GM19452 (cell line): ENCODE data around the gene CCNT2.
"Not testable (repeated sequence)": the region's sequence is repeated elsewhere in the genome, so short reads cannot be mapped to it uniquely, and the experiment has no call there.

Experiments
- ATAC-seq: cut with Tn5 transposase; IDR thresholded peaks from one replicate; pipeline ENCODE4 v1.9.1; 2021; ENCODE audit not compliant: unreplicated experiment

Gene CCNT2

GRCh38 chr2:134918526-134919340 lies at the start of gene CCNT2:
CCNT2 (plus strand) TSS chr2:134918822; CDS start chr2:134918855, 33 bp downstream.
- ATAC-seq: peak; percentile 75

GRCh38 chr2:134869946-134870736 lies 48.5 kb upstream of the CCNT2 start:
- no peak for ATAC-seq

GRCh38 chr2:134873152-134873551 lies 45.5 kb upstream of the CCNT2 start:
- no peak for ATAC-seq

GRCh38 chr2:134875309-134875708 lies 43.3 kb upstream of the CCNT2 start:
- no peak for ATAC-seq

GRCh38 chr2:134882773-134883172 lies 35.8 kb upstream of the CCNT2 start:
- no peak for ATAC-seq

- ATAC-seq: no peak
Observed at GRCh38 chr2:134883552-134884293, 34.9 kb upstream of the CCNT2 start.

GRCh38 chr2:134884435-134884834 lies 34.2 kb upstream of the CCNT2 start:
- no peak for ATAC-seq

GRCh38 chr2:134892282-134893035 lies 26.2 kb upstream of the CCNT2 start:
- no peak for ATAC-seq

GRCh38 chr2:134897932-134898331 lies 20.7 kb upstream of the CCNT2 start:
- no peak for ATAC-seq

- ATAC-seq: no peak
Observed at GRCh38 chr2:134899204-134899603, 19.4 kb upstream of the CCNT2 start.

GRCh38 chr2:134900151-134900550 lies 18.5 kb upstream of the CCNT2 start:
- no peak for ATAC-seq

- not testable (repeated sequence) for ATAC-seq
Observed at GRCh38 chr2:134903701-134904100, 14.9 kb upstream of the CCNT2 start.

- ATAC-seq: no peak
Observed at GRCh38 chr2:134905168-134905567, 13.5 kb upstream of the CCNT2 start.

GRCh38 chr2:134906726-134907125 lies 11.9 kb upstream of the CCNT2 start:
- ATAC-seq: no peak

GRCh38 chr2:134907441-134908116 lies 11.0 kb upstream of the CCNT2 start:
- not testable (repeated sequence) for ATAC-seq

GRCh38 chr2:134910763-134911399 lies 7.7 kb upstream of the CCNT2 start:
- ATAC-seq: no peak

GRCh38 chr2:134911400-134911785 lies 7.2 kb upstream of the CCNT2 start:
- no peak for ATAC-seq

- ATAC-seq: no peak
Observed at GRCh38 chr2:134912361-134912760, 6.3 kb upstream of the CCNT2 start.

GRCh38 chr2:134917360-134917865 lies 1.2 kb upstream of the CCNT2 start:
- no peak for ATAC-seq
